OCI-LY1 (cell line): ENCODE measurements around the gene TGFBR1.

Experiments used
- EZH2 ChIP-seq: fragments of 200-600 bp; sonication (generic), shearing (Covaris generic); IDR thresholded peaks from 2 replicates; pipeline ENCODE4 v1.8.0; 2017; ENCODE audit warnings: borderline replicate concordance, mixed run types, mild to moderate bottlenecking, antibody characterized with exemption, low read length, moderate library complexity, mixed read lengths
- TF ChIP-seq, protein P1 (sequence below): fragments of 200-600 bp; sonication (generic), shearing (Covaris generic); IDR thresholded peaks from 2 replicates; pipeline ENCODE4 v1.5.1; 2017; ENCODE audit warnings: mild to moderate bottlenecking, antibody characterized with exemption, low read length, moderate library complexity, mixed read lengths

- TF ChIP-seq, protein P1, sequence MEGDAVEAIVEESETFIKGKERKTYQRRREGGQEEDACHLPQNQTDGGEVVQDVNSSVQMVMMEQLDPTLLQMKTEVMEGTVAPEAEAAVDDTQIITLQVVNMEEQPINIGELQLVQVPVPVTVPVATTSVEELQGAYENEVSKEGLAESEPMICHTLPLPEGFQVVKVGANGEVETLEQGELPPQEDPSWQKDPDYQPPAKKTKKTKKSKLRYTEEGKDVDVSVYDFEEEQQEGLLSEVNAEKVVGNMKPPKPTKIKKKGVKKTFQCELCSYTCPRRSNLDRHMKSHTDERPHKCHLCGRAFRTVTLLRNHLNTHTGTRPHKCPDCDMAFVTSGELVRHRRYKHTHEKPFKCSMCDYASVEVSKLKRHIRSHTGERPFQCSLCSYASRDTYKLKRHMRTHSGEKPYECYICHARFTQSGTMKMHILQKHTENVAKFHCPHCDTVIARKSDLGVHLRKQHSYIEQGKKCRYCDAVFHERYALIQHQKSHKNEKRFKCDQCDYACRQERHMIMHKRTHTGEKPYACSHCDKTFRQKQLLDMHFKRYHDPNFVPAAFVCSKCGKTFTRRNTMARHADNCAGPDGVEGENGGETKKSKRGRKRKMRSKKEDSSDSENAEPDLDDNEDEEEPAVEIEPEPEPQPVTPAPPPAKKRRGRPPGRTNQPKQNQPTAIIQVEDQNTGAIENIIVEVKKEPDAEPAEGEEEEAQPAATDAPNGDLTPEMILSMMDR = no peak
- no peak for TF ChIP-seq EZH2
Measured at GRCh38 chr9:99104459-99105151, at the start of gene TGFBR1.
